Measurements from ENCODE around the gene PLK5.

DNA sequence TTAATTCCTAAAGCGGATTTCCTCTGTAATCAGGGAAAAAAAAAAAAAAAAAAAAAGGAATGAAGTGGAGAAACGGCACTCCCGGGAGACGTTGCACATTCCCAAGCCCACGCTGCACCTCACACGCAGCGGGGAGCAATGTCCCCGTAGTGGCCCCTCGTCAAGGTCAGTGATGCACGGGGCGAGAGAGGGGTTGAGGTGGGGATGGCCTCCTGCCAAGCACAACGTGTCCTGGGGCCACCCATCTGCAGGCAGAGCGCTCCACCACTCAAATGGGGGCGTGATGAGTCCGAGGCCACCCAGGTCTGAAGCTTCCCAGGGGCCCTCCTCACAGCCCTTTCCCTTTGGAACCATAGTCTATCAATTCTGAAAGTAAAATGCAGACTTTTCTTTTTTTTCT is 15.1 kb downstream of the PLK5 start:
- TF ChIP-seq, protein P1, sequence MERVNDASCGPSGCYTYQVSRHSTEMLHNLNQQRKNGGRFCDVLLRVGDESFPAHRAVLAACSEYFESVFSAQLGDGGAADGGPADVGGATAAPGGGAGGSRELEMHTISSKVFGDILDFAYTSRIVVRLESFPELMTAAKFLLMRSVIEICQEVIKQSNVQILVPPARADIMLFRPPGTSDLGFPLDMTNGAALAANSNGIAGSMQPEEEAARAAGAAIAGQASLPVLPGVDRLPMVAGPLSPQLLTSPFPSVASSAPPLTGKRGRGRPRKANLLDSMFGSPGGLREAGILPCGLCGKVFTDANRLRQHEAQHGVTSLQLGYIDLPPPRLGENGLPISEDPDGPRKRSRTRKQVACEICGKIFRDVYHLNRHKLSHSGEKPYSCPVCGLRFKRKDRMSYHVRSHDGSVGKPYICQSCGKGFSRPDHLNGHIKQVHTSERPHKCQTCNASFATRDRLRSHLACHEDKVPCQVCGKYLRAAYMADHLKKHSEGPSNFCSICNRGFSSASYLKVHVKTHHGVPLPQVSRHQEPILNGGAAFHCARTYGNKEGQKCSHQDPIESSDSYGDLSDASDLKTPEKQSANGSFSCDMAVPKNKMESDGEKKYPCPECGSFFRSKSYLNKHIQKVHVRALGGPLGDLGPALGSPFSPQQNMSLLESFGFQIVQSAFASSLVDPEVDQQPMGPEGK (CRISPR knock-in tag; IDR thresholded peaks at IDR 0.05; ENCODE audit: borderline replicate concordance), result no peak
- TF ChIP-seq ZFP30 (CRISPR knock-in tag; IDR thresholded peaks at IDR 0.05) (no peak), ESRRG (CRISPR knock-in tag; IDR thresholded peaks at IDR 0.05) (no peak), TOX (CRISPR knock-in tag; IDR thresholded peaks at IDR 0.05; ENCODE audit: borderline replicate concordance) (no peak), SNAI2 (CRISPR knock-in tag; IDR thresholded peaks at IDR 0.05) (no peak), ZNF8 (CRISPR knock-in tag; IDR thresholded peaks at IDR 0.05) (no peak), ARNTL (CRISPR knock-in tag; IDR thresholded peaks at IDR 0.05; ENCODE audit: borderline replicate concordance, low read depth) (no peak), RARB (CRISPR knock-in tag; IDR thresholded peaks at IDR 0.05) (no peak), PPARA (CRISPR knock-in tag; IDR thresholded peaks at IDR 0.05; ENCODE audit: borderline replicate concordance) (no peak), OSR1 (CRISPR knock-in tag; IDR thresholded peaks at IDR 0.05) (no peak)
- TF ChIP-seq, protein P2, sequence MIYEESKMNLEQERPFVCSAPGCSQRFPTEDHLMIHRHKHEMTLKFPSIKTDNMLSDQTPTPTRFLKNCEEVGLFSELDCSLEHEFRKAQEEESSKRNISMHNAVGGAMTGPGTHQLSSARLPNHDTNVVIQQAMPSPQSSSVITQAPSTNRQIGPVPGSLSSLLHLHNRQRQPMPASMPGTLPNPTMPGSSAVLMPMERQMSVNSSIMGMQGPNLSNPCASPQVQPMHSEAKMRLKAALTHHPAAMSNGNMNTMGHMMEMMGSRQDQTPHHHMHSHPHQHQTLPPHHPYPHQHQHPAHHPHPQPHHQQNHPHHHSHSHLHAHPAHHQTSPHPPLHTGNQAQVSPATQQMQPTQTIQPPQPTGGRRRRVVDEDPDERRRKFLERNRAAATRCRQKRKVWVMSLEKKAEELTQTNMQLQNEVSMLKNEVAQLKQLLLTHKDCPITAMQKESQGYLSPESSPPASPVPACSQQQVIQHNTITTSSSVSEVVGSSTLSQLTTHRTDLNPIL (CRISPR knock-in tag; IDR thresholded peaks at IDR 0.05; ENCODE audit: low read depth), result no peak
- TF ChIP-seq, protein P3, sequence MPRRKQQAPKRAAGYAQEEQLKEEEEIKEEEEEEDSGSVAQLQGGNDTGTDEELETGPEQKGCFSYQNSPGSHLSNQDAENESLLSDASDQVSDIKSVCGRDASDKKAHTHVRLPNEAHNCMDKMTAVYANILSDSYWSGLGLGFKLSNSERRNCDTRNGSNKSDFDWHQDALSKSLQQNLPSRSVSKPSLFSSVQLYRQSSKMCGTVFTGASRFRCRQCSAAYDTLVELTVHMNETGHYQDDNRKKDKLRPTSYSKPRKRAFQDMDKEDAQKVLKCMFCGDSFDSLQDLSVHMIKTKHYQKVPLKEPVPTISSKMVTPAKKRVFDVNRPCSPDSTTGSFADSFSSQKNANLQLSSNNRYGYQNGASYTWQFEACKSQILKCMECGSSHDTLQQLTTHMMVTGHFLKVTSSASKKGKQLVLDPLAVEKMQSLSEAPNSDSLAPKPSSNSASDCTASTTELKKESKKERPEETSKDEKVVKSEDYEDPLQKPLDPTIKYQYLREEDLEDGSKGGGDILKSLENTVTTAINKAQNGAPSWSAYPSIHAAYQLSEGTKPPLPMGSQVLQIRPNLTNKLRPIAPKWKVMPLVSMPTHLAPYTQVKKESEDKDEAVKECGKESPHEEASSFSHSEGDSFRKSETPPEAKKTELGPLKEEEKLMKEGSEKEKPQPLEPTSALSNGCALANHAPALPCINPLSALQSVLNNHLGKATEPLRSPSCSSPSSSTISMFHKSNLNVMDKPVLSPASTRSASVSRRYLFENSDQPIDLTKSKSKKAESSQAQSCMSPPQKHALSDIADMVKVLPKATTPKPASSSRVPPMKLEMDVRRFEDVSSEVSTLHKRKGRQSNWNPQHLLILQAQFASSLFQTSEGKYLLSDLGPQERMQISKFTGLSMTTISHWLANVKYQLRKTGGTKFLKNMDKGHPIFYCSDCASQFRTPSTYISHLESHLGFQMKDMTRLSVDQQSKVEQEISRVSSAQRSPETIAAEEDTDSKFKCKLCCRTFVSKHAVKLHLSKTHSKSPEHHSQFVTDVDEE (CRISPR knock-in tag; IDR thresholded peaks at IDR 0.05), result no peak

Measured in SK-N-SH treated with all-trans-retinoic acid at 6 μM for 48 hours (cell line).